K562 (cell line): ENCODE results near the gene RPE. TPM values are rescaled to one million over a fixed set of nuclear protein-coding genes. Genes with fewer than 3 reads are reported as not detected.
A peak's percentile ranks its signal among the peaks of the same experiment; 100 is the strongest.

ENCODE experiments used
- ARID3A ChIP-seq: IDR thresholded peaks from 2 replicates; pipeline ENCODE4 v1.6.1; 2012; ENCODE audit warnings: low read depth, low read length, improper control_type of control experiment, borderline replicate concordance
- BRD9 ChIP-seq: fragments of 450-650 bp; IDR thresholded peaks from 2 replicates; pipeline ENCODE4 v1.6.1; 2018; ENCODE audit warnings: low read depth; ENCODE audit not compliant: partially characterized antibody
- CTBP1 ChIP-seq: fragments of 450-650 bp; IDR thresholded peaks from 2 replicates; pipeline ENCODE4 v1.6.1; 2016; ENCODE audit warnings: borderline replicate concordance
- ERF ChIP-seq: fragments of 450-650 bp; formaldehyde crosslinking; IDR thresholded peaks from 2 replicates; pipeline ENCODE4 v1.4.0; 2020; ENCODE audit warnings: mild to moderate bottlenecking, mixed read lengths
- MCM3 ChIP-seq: fragments of 450-650 bp; IDR thresholded peaks from 2 replicates; pipeline ENCODE4 v1.6.1; 2016
- MEIS2 ChIP-seq: fragments of 450-650 bp; IDR thresholded peaks from 2 replicates; pipeline ENCODE4 v1.6.1; 2014; ENCODE audit warnings: mild to moderate bottlenecking; ENCODE audit not compliant: partially characterized antibody
- NR2C2 ChIP-seq, 2 experiments: fragments of 200-800 bp in 1 of 2; sonication (Bioruptor generic) in 1 of 2; sonication (generic) in 1 of 2; formaldehyde crosslinking in 1 of 2; IDR thresholded peaks; 2 replicates each; pipeline versions ENCODE4 v1.6.1 to v1.8.0; 2016 to 2022; ENCODE audit warnings: mild to moderate bottlenecking in 1 of 2, missing compliant biosample characterization in 1 of 2, missing genetic modification characterization in 1 of 2, missing genetic modification reagents in 1 of 2
- POU5F1 ChIP-seq: fragments of 150-350 bp; IDR thresholded peaks from 2 replicates; pipeline ENCODE4 v1.6.1; 2014; ENCODE audit warnings: borderline replicate concordance, low read length, low read depth, mild to moderate bottlenecking; ENCODE audit not compliant: partially characterized antibody
- PRMT5 ChIP-seq: sonication (generic); formaldehyde crosslinking; IDR thresholded peaks from 2 replicates; pipeline ENCODE4 v1.5.0; 2020; ENCODE audit warnings: missing genetic modification reagents
- RBM15 ChIP-seq: fragments of 200-400 bp; formaldehyde crosslinking; IDR thresholded peaks from 2 replicates; pipeline ENCODE4 v1.6.1; 2018; ENCODE audit warnings: mild to moderate bottlenecking, low read length, moderate library complexity; ENCODE audit not compliant: insufficient read depth
- RNF2 ChIP-seq: sonication (generic); IDR thresholded peaks from 2 replicates; pipeline ENCODE4 v1.6.1; 2016
- STAG1 ChIP-seq: sonication (generic); formaldehyde crosslinking; IDR thresholded peaks from 2 replicates; pipeline ENCODE4 v1.5.0; 2020; ENCODE audit warnings: missing genetic modification reagents, borderline replicate concordance
- TCF7 ChIP-seq: sonication (generic); IDR thresholded peaks from 2 replicates; pipeline ENCODE4 v1.6.1; 2016; ENCODE audit warnings: antibody characterized with exemption, borderline replicate concordance
- ZFPM2 ChIP-seq: fragments of 250-450 bp; sonication (Bioruptor Pico); IDR thresholded peaks from 2 replicates; pipeline ENCODE4 v1.5.1; 2022; ENCODE audit warnings: mild to moderate bottlenecking
- ZNF146 ChIP-seq: IDR thresholded peaks from one replicate; pipeline ENCODE4 v1.6.1; 2018; ENCODE audit warnings: missing compliant biosample characterization; ENCODE audit not compliant: unreplicated experiment
- ZNF212 ChIP-seq: fragments of 450-650 bp; formaldehyde crosslinking; IDR thresholded peaks from 2 replicates; pipeline ENCODE4 v1.4.0; 2020; ENCODE audit warnings: mild to moderate bottlenecking
- ZNF253 ChIP-seq: fragments of 250-450 bp; sonication (Bioruptor Pico); conservative IDR thresholded peaks from 2 replicates; pipeline ENCODE4 v1.6.1; 2021; ENCODE audit warnings: mild to moderate bottlenecking
- ZNF696 ChIP-seq: fragments of 250-450 bp; sonication (Bioruptor Pico); conservative IDR thresholded peaks from 2 replicates; pipeline ENCODE4 v1.4.0; 2020; ENCODE audit warnings: mild to moderate bottlenecking, moderate library complexity
- polyA plus RNA-seq, 8 experiments: library from polyadenylated mRNA; depleted of rRNA in 4 of 8; stranded (reverse) in 5 of 8; unstranded in 3 of 8; fragments of >200 nt; fragmentation: Nextera tagmentation in 2 of 8; fragmentation: Illumina TruSeq in 1 of 8; extraction: Ambion mirVana in 2 of 8; extraction: Trizol in 1 of 8; gene quantifications; 2 replicates each; pipeline versions ENCODE4 v1.2.1 to v1.2.3, GENCODE V29; 2011 to 2014; ENCODE audit warnings: inconsistent platforms in 1 of 8, missing spikeins in 1 of 8
- total RNA-seq, 7 experiments: library from RNA; depleted of rRNA in 6 of 7; stranded (reverse); fragments of >200 nt in 6 of 7; fragmentation: Illumina TruSeq in 2 of 7; extraction: Trizol in 2 of 7; gene quantifications; 2 replicates each; pipeline versions ENCODE4 v1.2.1 to v1.2.3, GENCODE V29; 2011 to 2021; ENCODE audit warnings: low replicate concordance in 1 of 7
- TF ChIP-seq, protein P1 (sequence below): fragments of 450-650 bp; IDR thresholded peaks from 2 replicates; pipeline ENCODE4 v1.6.1; 2016; ENCODE audit warnings: borderline replicate concordance
- TF ChIP-seq, protein P2 (sequence below): fragments of 250-450 bp; sonication (Bioruptor Pico); IDR thresholded peaks from 2 replicates; pipeline ENCODE4 v1.5.0; 2020; ENCODE audit warnings: mild to moderate bottlenecking
- TF ChIP-seq, protein P3 (sequence below): sonication (generic); formaldehyde crosslinking; IDR thresholded peaks from 2 replicates; pipeline ENCODE4 v1.8.1; 2022; ENCODE audit warnings: missing genetic modification reagents

Gene RPE
- total and polyA plus RNA-seq, 9 of the 15 experiments (the other 6 are each of a cell fraction or from before 2014, with no cell fraction given): 33.5 to 65.3 (median 50.4) TPM

GRCh38 chr2:210002158-210003157 lies at the start of gene RPE (continued):
- TF ChIP-seq POU5F1 (no peak), ERF (CRISPR knock-in tag) (no peak), ZFPM2 (no peak), RNF2 (no peak), ZNF212 (CRISPR knock-in tag) (no peak), PRMT5 (CRISPR knock-in tag) (no peak), MCM3 (no peak), BRD9 (no peak), NR2C2 (CRISPR knock-in tag; IDR thresholded peaks at IDR 0.05) (no peak), NR2C2 (tag; IDR thresholded peaks at IDR 0.05) (peak; percentile 57), ZNF253 (no peak), MEIS2 (peak; percentile 22), STAG1 (CRISPR knock-in tag) (no peak), ARID3A (no peak), ZNF146 (CRISPR knock-in tag) (no peak), RBM15 (no peak), TCF7 (no peak), ZNF696 (CRISPR knock-in tag) (no peak), CTBP1 (peak; percentile 28; the same call in 1 of the 2 replicates)
- TF ChIP-seq, protein P1, sequence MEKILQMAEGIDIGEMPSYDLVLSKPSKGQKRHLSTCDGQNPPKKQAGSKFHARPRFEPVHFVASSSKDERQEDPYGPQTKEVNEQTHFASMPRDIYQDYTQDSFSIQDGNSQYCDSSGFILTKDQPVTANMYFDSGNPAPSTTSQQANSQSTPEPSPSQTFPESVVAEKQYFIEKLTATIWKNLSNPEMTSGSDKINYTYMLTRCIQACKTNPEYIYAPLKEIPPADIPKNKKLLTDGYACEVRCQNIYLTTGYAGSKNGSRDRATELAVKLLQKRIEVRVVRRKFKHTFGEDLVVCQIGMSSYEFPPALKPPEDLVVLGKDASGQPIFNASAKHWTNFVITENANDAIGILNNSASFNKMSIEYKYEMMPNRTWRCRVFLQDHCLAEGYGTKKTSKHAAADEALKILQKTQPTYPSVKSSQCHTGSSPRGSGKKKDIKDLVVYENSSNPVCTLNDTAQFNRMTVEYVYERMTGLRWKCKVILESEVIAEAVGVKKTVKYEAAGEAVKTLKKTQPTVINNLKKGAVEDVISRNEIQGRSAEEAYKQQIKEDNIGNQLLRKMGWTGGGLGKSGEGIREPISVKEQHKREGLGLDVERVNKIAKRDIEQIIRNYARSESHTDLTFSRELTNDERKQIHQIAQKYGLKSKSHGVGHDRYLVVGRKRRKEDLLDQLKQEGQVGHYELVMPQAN: peak; percentile 72
- TF ChIP-seq, protein P2, sequence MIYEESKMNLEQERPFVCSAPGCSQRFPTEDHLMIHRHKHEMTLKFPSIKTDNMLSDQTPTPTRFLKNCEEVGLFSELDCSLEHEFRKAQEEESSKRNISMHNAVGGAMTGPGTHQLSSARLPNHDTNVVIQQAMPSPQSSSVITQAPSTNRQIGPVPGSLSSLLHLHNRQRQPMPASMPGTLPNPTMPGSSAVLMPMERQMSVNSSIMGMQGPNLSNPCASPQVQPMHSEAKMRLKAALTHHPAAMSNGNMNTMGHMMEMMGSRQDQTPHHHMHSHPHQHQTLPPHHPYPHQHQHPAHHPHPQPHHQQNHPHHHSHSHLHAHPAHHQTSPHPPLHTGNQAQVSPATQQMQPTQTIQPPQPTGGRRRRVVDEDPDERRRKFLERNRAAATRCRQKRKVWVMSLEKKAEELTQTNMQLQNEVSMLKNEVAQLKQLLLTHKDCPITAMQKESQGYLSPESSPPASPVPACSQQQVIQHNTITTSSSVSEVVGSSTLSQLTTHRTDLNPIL: no peak
- TF ChIP-seq, protein P3, sequence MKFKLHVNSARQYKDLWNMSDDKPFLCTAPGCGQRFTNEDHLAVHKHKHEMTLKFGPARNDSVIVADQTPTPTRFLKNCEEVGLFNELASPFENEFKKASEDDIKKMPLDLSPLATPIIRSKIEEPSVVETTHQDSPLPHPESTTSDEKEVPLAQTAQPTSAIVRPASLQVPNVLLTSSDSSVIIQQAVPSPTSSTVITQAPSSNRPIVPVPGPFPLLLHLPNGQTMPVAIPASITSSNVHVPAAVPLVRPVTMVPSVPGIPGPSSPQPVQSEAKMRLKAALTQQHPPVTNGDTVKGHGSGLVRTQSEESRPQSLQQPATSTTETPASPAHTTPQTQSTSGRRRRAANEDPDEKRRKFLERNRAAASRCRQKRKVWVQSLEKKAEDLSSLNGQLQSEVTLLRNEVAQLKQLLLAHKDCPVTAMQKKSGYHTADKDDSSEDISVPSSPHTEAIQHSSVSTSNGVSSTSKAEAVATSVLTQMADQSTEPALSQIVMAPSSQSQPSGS (CRISPR knock-in tag): no peak
